Spinal cord (tissue), 10 donors: ENCODE results near the gene EPAS1. TPM values are rescaled to one million over a fixed set of nuclear protein-coding genes. Genes with fewer than 3 reads are reported as not detected.

ENCODE experiments used
- DNase-seq, 6 donors: peaks; one replicate each; pipeline versions ENCODE4 v3.0.0 to v3.0.0-alpha.2; 2013 to 2015; ENCODE audit warnings: low spot score in 6 of 6, low read depth in 4 of 6
- H3K27ac ChIP-seq: one replicate; pipeline ENCODE4 v1.5.1; 2013; ENCODE audit warnings: low read depth, low read length, control low read depth
- H3K27me3 ChIP-seq: one replicate; pipeline ENCODE4 v1.6.1; 2013; ENCODE audit warnings: low read length; ENCODE audit not compliant: control insufficient read depth, insufficient read depth
- H3K36me3 ChIP-seq: one replicate; pipeline ENCODE4 v1.6.1; 2013; ENCODE audit warnings: low read length; ENCODE audit not compliant: control insufficient read depth, insufficient read depth
- H3K4me1 ChIP-seq: one replicate; pipeline ENCODE4 v1.6.1; 2013; ENCODE audit warnings: low read length; ENCODE audit not compliant: control insufficient read depth, insufficient read depth
- H3K4me3 ChIP-seq: one replicate; pipeline ENCODE4 v1.5.1; 2013; ENCODE audit warnings: low read depth, low read length, control low read depth
- H3K9me3 ChIP-seq: one replicate; pipeline ENCODE4 v1.6.1; 2013; ENCODE audit warnings: low read length; ENCODE audit not compliant: control insufficient read depth, insufficient read depth
- WGBS: methylation state at CpG from one replicate; pipeline ENCODE4 v1.1.5; 2013; ENCODE audit warnings: missing lambda C conversion rate; ENCODE audit not compliant: insufficient coverage; 5-methylcytosine and 5-hydroxymethylcytosine counted together
- polyA plus RNA-seq, 2 donors: library from polyadenylated mRNA; unstranded; fragments of 120-200 nt; gene quantifications; one replicate each; pipeline ENCODE4 v1.2.1, GENCODE V29; 2013; ENCODE audit not compliant: insufficient read length in 2 of 2
- total RNA-seq, 2 donors: library from RNA; depleted of rRNA in 1 of 2; stranded (reverse); fragments of 120-200 nt in 1 of 2; fragments of >200 nt in 1 of 2; gene quantifications; one replicate each; pipeline versions ENCODE4 v1.2.3 to v1.2.4, GENCODE V29; 2013 to 2014
- donor health status: healthy.

The EPAS1 gene
- total and polyA plus RNA-seq, 4 donors: 29.2 to 53.7 (median 45.0) TPM

- H3K27me3 ChIP-seq: no peaks in the 10 kb centered on the region
- H3K9me3 ChIP-seq: no peaks in the 10 kb centered on the region
- no peak overlapping the region for H3K27ac ChIP-seq
- WGBS: 96% methylated on average over 4 of the region's 9 CpGs
- no peaks in the 10 kb centered on the region for H3K36me3 ChIP-seq
- H3K4me3 ChIP-seq: no peak overlapping the region
- H3K4me1 ChIP-seq: peaks cover 19% of the 10 kb centered on the region
- DNase-seq: no peak
Observed at GRCh38 chr2:46342566-46343315, 45.5 kb downstream of the EPAS1 start.

- Histone ChIP-seq H3K27ac (no peak overlapping the region), H3K4me1 (peaks cover 6% of the 10 kb centered on the region), H3K9me3 (no peaks in the 10 kb centered on the region), H3K36me3 (no peaks in the 10 kb centered on the region), H3K27me3 (no peaks in the 10 kb centered on the region), H3K4me3 (no peak overlapping the region)
- no peak for DNase-seq
- WGBS: no CpG with 5 or more reads among the region's 5 CpGs
Observed at GRCh38 chr2:46344706-46345105, 47.5 kb downstream of the EPAS1 start.

- no peaks in the 10 kb centered on the region for H3K4me1 ChIP-seq
- no peak for DNase-seq
- 40% methylated on average over 3 of the region's 3 CpGs for WGBS
Observed at GRCh38 chr2:46345775-46346174, 48.6 kb downstream of the EPAS1 start.

GRCh38 chr2:46346719-46347118, 49.5 kb downstream of the EPAS1 start:
- WGBS: 93% methylated on average over 5 of the region's 10 CpGs
- H3K36me3 ChIP-seq: no peaks in the 10 kb centered on the region
- H3K4me3 ChIP-seq: no peak overlapping the region
- peaks cover 5% of the 10 kb centered on the region for H3K4me1 ChIP-seq
- no peaks in the 10 kb centered on the region for H3K9me3 ChIP-seq
- H3K27me3 ChIP-seq: no peaks in the 10 kb centered on the region
- DNase-seq: no peak
- H3K27ac ChIP-seq: no peak overlapping the region

More at GRCh38 chr2:46345775-46346174, 48.6 kb downstream of the EPAS1 start:
- no peaks in the 10 kb centered on the region for H3K36me3 ChIP-seq
- H3K27ac ChIP-seq: no peak overlapping the region
- no peaks in the 10 kb centered on the region for H3K9me3 ChIP-seq
- no peaks in the 10 kb centered on the region for H3K27me3 ChIP-seq
- no peak overlapping the region for H3K4me3 ChIP-seq

GRCh38 chr2:46347648-46348280, 50.6 kb downstream of the EPAS1 start:
- H3K27ac ChIP-seq: no peak overlapping the region
- H3K4me3 ChIP-seq: no peak overlapping the region
- WGBS: 82% methylated on average over 10 of the region's 11 CpGs
- peaks cover 11% of the 10 kb centered on the region for H3K4me1 ChIP-seq
- no peak for DNase-seq
- no peaks in the 10 kb centered on the region for H3K27me3 ChIP-seq
- no peaks in the 10 kb centered on the region for H3K36me3 ChIP-seq
- H3K9me3 ChIP-seq: no peaks in the 10 kb centered on the region

GRCh38 chr2:46349115-46349547, 51.9 kb downstream of the EPAS1 start:
- no peak overlapping the region for H3K27ac ChIP-seq

GRCh38 chr2:46350029-46350689, 53.0 kb downstream of the EPAS1 start:
- WGBS: 67% methylated on average over 3 of the region's 8 CpGs
- DNase-seq: no peak

More at GRCh38 chr2:46349115-46349547, 51.9 kb downstream of the EPAS1 start:
- no peak for DNase-seq
- 79% methylated on average over 3 of the region's 6 CpGs for WGBS
- H3K36me3 ChIP-seq: no peaks in the 10 kb centered on the region
- peaks cover 11% of the 10 kb centered on the region for H3K4me1 ChIP-seq
- H3K4me3 ChIP-seq: no peak overlapping the region
- H3K9me3 ChIP-seq: no peaks in the 10 kb centered on the region
- no peaks in the 10 kb centered on the region for H3K27me3 ChIP-seq

GRCh38 chr2:46351098-46351749, 54.0 kb downstream of the EPAS1 start:
- no peak overlapping the region for H3K4me3 ChIP-seq
- H3K9me3 ChIP-seq: no peaks in the 10 kb centered on the region
- H3K4me1 ChIP-seq: peaks cover 11% of the 10 kb centered on the region
- H3K36me3 ChIP-seq: peaks cover 1% of the 10 kb centered on the region
- peak overlapping the region; percentile 35 for H3K27ac ChIP-seq
- DNase-seq: no peak
- WGBS: 89% methylated on average over 4 of the region's 5 CpGs
- H3K27me3 ChIP-seq: no peaks in the 10 kb centered on the region

More at GRCh38 chr2:46350029-46350689, 53.0 kb downstream of the EPAS1 start:
- H3K27me3 ChIP-seq: no peaks in the 10 kb centered on the region
- H3K4me3 ChIP-seq: no peak overlapping the region
- no peaks in the 10 kb centered on the region for H3K9me3 ChIP-seq
- peak overlapping the region; percentile 35 for H3K27ac ChIP-seq
- H3K4me1 ChIP-seq: peaks cover 11% of the 10 kb centered on the region
- no peaks in the 10 kb centered on the region for H3K36me3 ChIP-seq

GRCh38 chr2:46351750-46352138, 54.5 kb downstream of the EPAS1 start:
- Histone ChIP-seq H3K36me3 (peaks cover 3% of the 10 kb centered on the region), H3K4me1 (peaks cover 11% of the 10 kb centered on the region)
- whole genome bisulfite sequencing: 76% methylated on average over 10 of the region's 10 CpGs

More at GRCh38 chr2:46351750-46352138, 54.5 kb downstream of the EPAS1 start:
- peak overlapping the region; percentile 35 for H3K27ac ChIP-seq
- no peak for DNase-seq
- H3K27me3 ChIP-seq: no peaks in the 10 kb centered on the region
- no peak overlapping the region for H3K4me3 ChIP-seq
- no peaks in the 10 kb centered on the region for H3K9me3 ChIP-seq
